BJ (cell line): ENCODE data around the gene PSD2. TPM values are rescaled to one million over a fixed set of nuclear protein-coding genes. Genes with fewer than 3 reads are reported as not detected.

ENCODE experiments used
- CTCF ChIA-PET: fragments of 350-600 bp; formaldehyde crosslinking; extraction: SDS; loops from one replicate; lab custom pipeline; 2021; ENCODE audit warnings: antibody characterized with exemption, inconsistent platforms; lab: Yijun Ruan, JAX
- POLR2A ChIA-PET: fragments of 300-600 bp; sonication (Branson Sonifier 250); formaldehyde crosslinking; extraction: SDS; loops from one replicate; lab custom pipeline; 2021; ENCODE audit warnings: antibody characterized with exemption; lab: Charles Lee
- DNase-seq: peaks from one replicate; pipeline ENCODE4 v3.0.0-alpha.2; 2011; ENCODE audit warnings: low read depth
- H3K27me3 ChIP-seq: 2 replicates; pipeline ENCODE4 v1.6.0; 2011; ENCODE audit warnings: low read length; ENCODE audit not compliant: control insufficient read depth, insufficient read depth
- H3K36me3 ChIP-seq: 2 replicates; pipeline ENCODE4 v1.5.1; 2011; ENCODE audit warnings: low read length; ENCODE audit not compliant: control insufficient read depth, insufficient read depth
- H3K4me3 ChIP-seq: 2 replicates; pipeline ENCODE4 v1.5.1; 2011; ENCODE audit warnings: low read depth, mild to moderate bottlenecking, control low read depth, low read length
- CTCF ChIP-seq: IDR thresholded peaks from 2 replicates; pipeline ENCODE4 v1.5.1; 2011; ENCODE audit warnings: low read depth, mild to moderate bottlenecking, control low read depth, inconsistent platforms, low read length, moderate library complexity; ENCODE audit not compliant: insufficient read depth
- polyA plus RNA-seq: library from polyadenylated mRNA; depleted of rRNA; stranded (reverse); fragments of >200 nt; gene quantifications from 2 replicates; pipeline ENCODE4 v1.2.3, GENCODE V29; 2011

The PSD2 gene
- polyA plus RNA-seq, 1 experiment = 0.04 TPM

GRCh38 chr5:139749242-139749641, 46.4 kb upstream of the PSD2 start:
- no peak for TF ChIP-seq CTCF
- Histone ChIP-seq H3K36me3 (no peaks in the 10 kb centered on the region), H3K4me3 (no peak overlapping the region), H3K27me3 (no peaks in the 10 kb centered on the region; the same call in 1 of the 2 replicates)
- ChIA-PET CTCF (interaction anchor here (0.6 to 2.1 kb wide), 5 partner anchors 16 to 150 kb away, joined by 3 to 10 read pairs (median 4); no protein-coding TSS in a partner anchor), POLR2A (no interaction called here)
- DNase-seq = no peak

GRCh38 chr5:139751236-139751635, 44.4 kb upstream of the PSD2 start:
- ChIA-PET CTCF (interaction anchor here (0.9 to 1.1 kb wide), 2 partner anchors 13 to 14 kb away, joined by 3 read pairs; no protein-coding TSS in a partner anchor), POLR2A (no interaction called here)
- Histone ChIP-seq H3K4me3 (no peak overlapping the region), H3K27me3 (peaks cover 8% of the 10 kb centered on the region), H3K36me3 (no peaks in the 10 kb centered on the region)
- TF ChIP-seq CTCF = no peak
- DNase-seq = no peak

- ChIA-PET CTCF (interaction anchor here (1.4 to 3.4 kb wide), 5 partner anchors 11 to 121 kb away, joined by 3 to 24 read pairs (median 7); no protein-coding TSS in a partner anchor), POLR2A (no interaction called here)
Observed at GRCh38 chr5:139752506-139753473, 42.8 kb upstream of the PSD2 start.

GRCh38 chr5:139755892-139756671, 39.5 kb upstream of the PSD2 start:
- TF ChIP-seq CTCF = no peak
- Histone ChIP-seq H3K27me3 (peaks cover 9% of the 10 kb centered on the region), H3K36me3 (no peaks in the 10 kb centered on the region), H3K4me3 (no peak overlapping the region)
- POLR2A ChIA-PET = no interaction called here
- DNase-seq = no peak
- CTCF ChIA-PET = interaction anchor here (1.1 to 16.9 kb wide), 3 partner anchors 10 to 122 kb away, joined by 4 to 498 read pairs (median 20); no protein-coding TSS in a partner anchor

More at GRCh38 chr5:139752506-139753473, 42.8 kb upstream of the PSD2 start:
- DNase-seq = no peak
- no peaks in the 10 kb centered on the region for H3K36me3 ChIP-seq
- no peak overlapping the region for H3K4me3 ChIP-seq
- H3K27me3 ChIP-seq = peaks cover 9% of the 10 kb centered on the region
- TF ChIP-seq CTCF = no peak
